ENCODE results near the gene FLVCR2.

The FLVCR2 gene

DNA sequence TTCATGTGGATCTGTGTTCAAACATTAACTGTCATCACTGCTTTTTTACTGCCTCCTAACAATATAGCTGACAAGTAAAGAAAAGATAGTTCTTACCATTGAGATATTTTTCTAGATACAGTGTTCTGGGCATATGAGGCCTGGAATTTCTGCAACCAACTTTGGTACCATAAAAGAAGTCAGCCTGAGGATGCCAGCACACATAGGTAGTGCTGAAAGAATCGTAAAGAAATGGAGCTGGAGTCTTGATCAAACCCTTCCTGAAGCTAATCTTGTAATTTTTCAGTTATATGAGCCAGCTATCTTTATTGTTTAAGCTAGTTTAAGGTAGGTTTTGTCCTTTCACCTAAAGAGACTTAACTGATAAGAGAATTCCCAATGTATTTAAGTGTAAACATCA lies 70.9 kb downstream of the FLVCR2 start:
- Histone ChIP-seq H3K9me2 (replicated peaks; ENCODE audit: insufficient read depth, low read length) (no peaks in the 10 kb centered on the region), H3K9ac (ENCODE audit: low read length) (no peak overlapping the region), H3K9me3 (ENCODE audit: insufficient read depth, low read length) (no peaks in the 10 kb centered on the region), H3K36me3 (ENCODE audit: low read length) (peaks cover 5% of the 10 kb centered on the region; the same call in 1 of the 2 replicates), H3K4me3 (ENCODE audit: insufficient read depth, low read length, poor library complexity, severe bottlenecking) (no peak overlapping the region), H3F3A (ENCODE audit: insufficient read depth) (peaks cover 1% of the 10 kb centered on the region; the same call in 1 of the 2 replicates), H3K27ac (ENCODE audit: low read depth, low read length) (no peak overlapping the region), H3K4me2 (ENCODE audit: low read depth, low read length, poor library complexity, severe bottlenecking) (no peak overlapping the region), H4K20me1 (ENCODE audit: low read depth, low read length) (no peaks in the 10 kb centered on the region), H3K27me3 (ENCODE audit: low read length) (no peaks in the 10 kb centered on the region), H2AFZ (ENCODE audit: low read depth, low read length, severe bottlenecking) (no peak overlapping the region), H3K79me2 (ENCODE audit: insufficient read depth, low read length) (no peaks in the 10 kb centered on the region)
- TF ChIP-seq EZH2phosphoT487 (conservative IDR thresholded peaks at IDR 0.05; ENCODE audit: low read length) = no peak
- TF ChIP-seq, protein P1, sequence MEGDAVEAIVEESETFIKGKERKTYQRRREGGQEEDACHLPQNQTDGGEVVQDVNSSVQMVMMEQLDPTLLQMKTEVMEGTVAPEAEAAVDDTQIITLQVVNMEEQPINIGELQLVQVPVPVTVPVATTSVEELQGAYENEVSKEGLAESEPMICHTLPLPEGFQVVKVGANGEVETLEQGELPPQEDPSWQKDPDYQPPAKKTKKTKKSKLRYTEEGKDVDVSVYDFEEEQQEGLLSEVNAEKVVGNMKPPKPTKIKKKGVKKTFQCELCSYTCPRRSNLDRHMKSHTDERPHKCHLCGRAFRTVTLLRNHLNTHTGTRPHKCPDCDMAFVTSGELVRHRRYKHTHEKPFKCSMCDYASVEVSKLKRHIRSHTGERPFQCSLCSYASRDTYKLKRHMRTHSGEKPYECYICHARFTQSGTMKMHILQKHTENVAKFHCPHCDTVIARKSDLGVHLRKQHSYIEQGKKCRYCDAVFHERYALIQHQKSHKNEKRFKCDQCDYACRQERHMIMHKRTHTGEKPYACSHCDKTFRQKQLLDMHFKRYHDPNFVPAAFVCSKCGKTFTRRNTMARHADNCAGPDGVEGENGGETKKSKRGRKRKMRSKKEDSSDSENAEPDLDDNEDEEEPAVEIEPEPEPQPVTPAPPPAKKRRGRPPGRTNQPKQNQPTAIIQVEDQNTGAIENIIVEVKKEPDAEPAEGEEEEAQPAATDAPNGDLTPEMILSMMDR (IDR thresholded peaks at IDR 0.05; ENCODE audit: insufficient read depth, low read length, poor library complexity, severe bottlenecking) = no peak

DNA sequence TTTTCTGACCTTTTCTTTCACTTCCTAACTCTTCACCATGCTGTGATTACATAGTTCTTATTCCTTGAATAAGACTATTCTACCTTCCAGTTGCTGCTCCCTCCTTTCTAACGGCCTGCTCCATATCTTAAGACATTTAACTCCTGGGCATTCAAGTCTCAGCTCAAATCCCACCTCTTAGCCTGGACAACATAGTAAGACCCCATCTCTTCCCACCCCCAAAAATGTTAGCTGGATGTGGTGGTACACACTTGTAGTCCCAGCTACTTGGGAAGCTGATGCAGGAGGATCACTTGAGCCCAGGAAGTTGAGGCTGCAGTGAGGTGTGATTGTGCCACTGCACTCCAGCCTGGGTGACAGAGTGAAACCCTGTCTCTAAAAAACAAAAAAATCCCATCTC lies 71.4 kb downstream of the FLVCR2 start:
- Histone ChIP-seq H3K4me2 (ENCODE audit: low read depth, low read length, poor library complexity, severe bottlenecking) (no peak overlapping the region), H3K79me2 (ENCODE audit: insufficient read depth, low read length) (no peaks in the 10 kb centered on the region), H3K36me3 (ENCODE audit: low read length) (peaks cover 7% of the 10 kb centered on the region; the same call in 1 of the 2 replicates), H3K4me3 (ENCODE audit: insufficient read depth, low read length, poor library complexity, severe bottlenecking) (no peak overlapping the region), H3F3A (ENCODE audit: insufficient read depth) (peaks cover 6% of the 10 kb centered on the region; the same call in 1 of the 2 replicates), H3K27ac (ENCODE audit: low read depth, low read length) (no peak overlapping the region), H3K9me2 (replicated peaks; ENCODE audit: insufficient read depth, low read length) (no peaks in the 10 kb centered on the region), H4K20me1 (ENCODE audit: low read depth, low read length) (no peaks in the 10 kb centered on the region), H3K27me3 (ENCODE audit: low read length) (no peaks in the 10 kb centered on the region), H3K9me3 (ENCODE audit: insufficient read depth, low read length) (no peaks in the 10 kb centered on the region), H2AFZ (ENCODE audit: low read depth, low read length, severe bottlenecking) (no peak overlapping the region), H3K9ac (ENCODE audit: low read length) (no peak overlapping the region)
- no peak for TF ChIP-seq EZH2phosphoT487 (conservative IDR thresholded peaks at IDR 0.05; ENCODE audit: low read length)
- TF ChIP-seq, protein P1 (IDR thresholded peaks at IDR 0.05; ENCODE audit: insufficient read depth, low read length, poor library complexity, severe bottlenecking) = no peak

DNA sequence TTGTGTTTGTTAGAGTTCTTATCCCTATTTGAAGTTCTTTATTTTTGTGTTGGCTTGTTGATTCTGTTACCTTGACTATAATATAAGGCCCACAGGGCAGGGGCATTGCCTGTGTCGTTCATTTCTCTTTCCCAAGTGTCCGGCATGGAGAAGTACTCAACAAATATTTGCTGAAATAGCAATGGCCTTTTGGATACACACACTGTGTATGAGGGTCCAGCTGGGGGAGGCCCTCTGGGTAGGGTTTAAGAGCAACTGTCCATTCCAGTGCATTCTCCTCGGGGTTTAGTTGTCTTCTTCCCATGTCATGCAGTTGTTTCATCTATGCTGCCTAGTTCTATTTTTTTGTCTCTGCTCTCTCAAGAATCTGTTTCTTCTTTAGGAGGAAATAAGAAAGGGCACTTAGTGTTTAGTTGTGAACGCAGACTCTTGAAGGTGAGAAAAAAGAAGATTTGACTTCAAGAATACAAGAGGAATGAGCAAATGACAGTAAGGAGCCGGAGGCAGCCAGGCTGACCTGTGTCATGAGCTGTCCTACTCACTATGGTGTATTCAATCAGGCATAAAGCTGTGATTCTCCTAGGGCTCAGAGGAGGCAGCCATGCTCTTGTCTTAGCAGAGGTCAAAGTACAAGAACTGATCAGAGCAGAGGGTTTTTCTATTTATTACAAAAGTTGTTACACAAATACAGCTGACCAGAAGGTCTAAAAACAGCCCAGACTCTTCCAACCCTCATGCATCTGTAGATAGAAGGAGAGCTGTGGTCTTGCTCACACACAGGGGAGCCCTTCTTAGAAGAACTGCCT lies 72.0 kb downstream of the FLVCR2 start:
- H3K9me3 ChIP-seq (ENCODE audit: insufficient read depth, low read length) = no peaks in the 10 kb centered on the region
- no peak overlapping the region for H3K9ac ChIP-seq (ENCODE audit: low read length)
- H3K4me2 ChIP-seq (ENCODE audit: low read depth, low read length, poor library complexity, severe bottlenecking) = no peak overlapping the region
- no peak overlapping the region for H2AFZ ChIP-seq (ENCODE audit: low read depth, low read length, severe bottlenecking)
- no peaks in the 10 kb centered on the region for H3K27me3 ChIP-seq (ENCODE audit: low read length)
- no peak overlapping the region for H3K27ac ChIP-seq (ENCODE audit: low read depth, low read length)
- peaks cover 12% of the 10 kb centered on the region for H3F3A ChIP-seq (ENCODE audit: insufficient read depth)
- TF ChIP-seq, protein P1 (IDR thresholded peaks at IDR 0.05; ENCODE audit: insufficient read depth, low read length, poor library complexity, severe bottlenecking) = no peak
- no peak for TF ChIP-seq EZH2phosphoT487 (conservative IDR thresholded peaks at IDR 0.05; ENCODE audit: low read length)
- no peaks in the 10 kb centered on the region for H4K20me1 ChIP-seq (ENCODE audit: low read depth, low read length)
- no peak overlapping the region for H3K4me3 ChIP-seq (ENCODE audit: insufficient read depth, low read length, poor library complexity, severe bottlenecking)
- H3K79me2 ChIP-seq (ENCODE audit: insufficient read depth, low read length) = no peaks in the 10 kb centered on the region
- H3K36me3 ChIP-seq (ENCODE audit: low read length) = peaks cover 7% of the 10 kb centered on the region; the same call in 1 of the 2 replicates
- H3K9me2 ChIP-seq (replicated peaks; ENCODE audit: insufficient read depth, low read length) = no peaks in the 10 kb centered on the region
